Measurements from ENCODE around the gene COL24A1.

GRCh38 chr1:86176226-86176625, 19.7 kb upstream of the COL24A1 start:
- TF ChIP-seq CTCF (conservative IDR thresholded peaks at IDR 0.05; ENCODE audit: low read depth, low read length) (no peak), EZH2 (IDR thresholded peaks at IDR 0.05; ENCODE audit: low read length, unreplicated experiment) (no peak), EZH2phosphoT487 (IDR thresholded peaks at IDR 0.05; ENCODE audit: borderline replicate concordance, low read length) (no peak)
